Activated CD8-positive, alpha-beta memory T cell treated with anti-CD3 and anti-CD28 coated beads, Interleukin-2, amount 10 ng/mL, durations not matched to agents 7 days and 5 days (primary cell): ENCODE results near the gene OR52E2. TPM values are rescaled to one million over a fixed set of nuclear protein-coding genes. Genes with fewer than 3 reads are reported as not detected.

ENCODE experiments used
- ATAC-seq: fragments of 150-1000 bp; cut with Tn5 transposase; one replicate; pipeline ENCODE4 v1.10.0; 2021; ENCODE audit warnings: moderate library complexity
- CTCF ChIA-PET: fragments of 350-600 bp; sonication (Branson Sonifier 250); formaldehyde crosslinking; loops from one replicate; lab custom pipeline; 2021; ENCODE audit warnings: antibody characterized with exemption; lab: Charles Lee
- DNase-seq: peaks from one replicate; pipeline ENCODE4 v3.0.0-alpha.2; 2020
- H3K27ac Mint-ChIP-seq: one replicate; pipeline ENCODE4 v1.8.0; 2021; ENCODE audit warnings: mild to moderate bottlenecking, mixed read lengths
- H3K27me3 Mint-ChIP-seq: one replicate; pipeline ENCODE4 v1.8.0; 2021; ENCODE audit warnings: mixed read lengths
- H3K36me3 Mint-ChIP-seq: one replicate; pipeline ENCODE4 v1.8.0; 2021; ENCODE audit warnings: mild to moderate bottlenecking, mixed read lengths
- H3K4me1 Mint-ChIP-seq: one replicate; pipeline ENCODE4 v1.8.0; 2021; ENCODE audit warnings: mixed read lengths
- H3K4me3 Mint-ChIP-seq: one replicate; pipeline ENCODE4 v1.8.0; 2021; ENCODE audit warnings: mild to moderate bottlenecking, moderate library complexity, mixed read lengths
- H3K9me3 Mint-ChIP-seq: one replicate; pipeline ENCODE4 v1.8.0; 2022; ENCODE audit warnings: low read depth, mixed read lengths
- total RNA-seq, 2 experiments: library from RNA; stranded (reverse); gene quantifications; one replicate each; pipeline ENCODE4 v1.2.3, GENCODE V29; 2021

Gene OR52E2
- total RNA-seq, 2 experiments from 2014 or later: not detected

GRCh38 chr11:5046754-5047330 is 12.6 kb downstream of the OR52E2 start:
- CTCF ChIA-PET: no interaction called here
- DNase-seq (no peak), ATAC-seq (no peak)
- H3K9me3 Mint-ChIP-seq: no peaks in the 10 kb centered on the region
- no peaks in the 10 kb centered on the region for H3K36me3 Mint-ChIP-seq
- H3K27ac Mint-ChIP-seq: no peak overlapping the region
- no peak overlapping the region for H3K4me3 Mint-ChIP-seq
- no peaks in the 10 kb centered on the region for H3K4me1 Mint-ChIP-seq
- H3K27me3 Mint-ChIP-seq: no peaks in the 10 kb centered on the region

GRCh38 chr11:5046226-5046625 is 13.2 kb downstream of the OR52E2 start, which contains the start of gene OR52J3:
Gene OR52J3 (plus strand): TSS chr11:5046526. CDS start chr11:5046526, 0 bp downstream.
- Mint-ChIP-seq H3K9me3 (no peaks in the 10 kb centered on the region), H3K27ac (no peak within 1 kb of the TSS), H3K36me3 (no peaks in the 10 kb centered on the region), H3K4me1 (no peaks in the 10 kb centered on the region), H3K27me3 (no peaks in the 10 kb centered on the region), H3K4me3 (no peak within 1 kb of the TSS)
- CTCF ChIA-PET: no interaction called here
- ATAC-seq (no peak), DNase-seq (no peak)

GRCh38 chr11:5043380-5043779 is 16.0 kb downstream of the OR52E2 start:
- no peak overlapping the region for H3K4me3 Mint-ChIP-seq
- H3K27me3 Mint-ChIP-seq: no peaks in the 10 kb centered on the region
- no peak for DNase-seq
- no peak overlapping the region for H3K27ac Mint-ChIP-seq
- H3K4me1 Mint-ChIP-seq: no peaks in the 10 kb centered on the region
- CTCF ChIA-PET: no interaction called here
- H3K9me3 Mint-ChIP-seq: no peaks in the 10 kb centered on the region
- no peak for ATAC-seq
- H3K36me3 Mint-ChIP-seq: no peaks in the 10 kb centered on the region

- no peaks in the 10 kb centered on the region for H3K9me3 Mint-ChIP-seq
- no peak overlapping the region for H3K4me3 Mint-ChIP-seq
- H3K36me3 Mint-ChIP-seq: no peaks in the 10 kb centered on the region
- H3K4me1 Mint-ChIP-seq: no peaks in the 10 kb centered on the region
- no peaks in the 10 kb centered on the region for H3K27me3 Mint-ChIP-seq
- DNase-seq: no peak
- no peak overlapping the region for H3K27ac Mint-ChIP-seq
- ATAC-seq: no peak
- CTCF ChIA-PET: no interaction called here
Observed at GRCh38 chr11:5042091-5042490, 17.3 kb downstream of the OR52E2 start.

GRCh38 chr11:5040876-5041275 is 18.6 kb downstream of the OR52E2 start:
- H3K36me3 Mint-ChIP-seq: no peaks in the 10 kb centered on the region
- H3K4me3 Mint-ChIP-seq: no peak overlapping the region
- ATAC-seq (no peak), DNase-seq (no peak)
- H3K9me3 Mint-ChIP-seq: no peaks in the 10 kb centered on the region
- CTCF ChIA-PET: no interaction called here
- no peaks in the 10 kb centered on the region for H3K4me1 Mint-ChIP-seq
- H3K27ac Mint-ChIP-seq: no peak overlapping the region
- H3K27me3 Mint-ChIP-seq: no peaks in the 10 kb centered on the region

GRCh38 chr11:5038341-5038740 is 21.1 kb downstream of the OR52E2 start:
- H3K4me3 Mint-ChIP-seq: no peak overlapping the region

GRCh38 chr11:5037926-5038325 is 21.5 kb downstream of the OR52E2 start:
- CTCF ChIA-PET: no interaction called here

More at GRCh38 chr11:5038341-5038740, 21.1 kb downstream of the OR52E2 start:
- no peaks in the 10 kb centered on the region for H3K4me1 Mint-ChIP-seq
- no peaks in the 10 kb centered on the region for H3K27me3 Mint-ChIP-seq
- DNase-seq (no peak), ATAC-seq (no peak)
- no peaks in the 10 kb centered on the region for H3K9me3 Mint-ChIP-seq
- CTCF ChIA-PET: no interaction called here
- no peaks in the 10 kb centered on the region for H3K36me3 Mint-ChIP-seq
- no peak overlapping the region for H3K27ac Mint-ChIP-seq

GRCh38 chr11:5036669-5037068 is 22.8 kb downstream of the OR52E2 start:
- Mint-ChIP-seq H3K4me1 (no peaks in the 10 kb centered on the region), H3K36me3 (no peaks in the 10 kb centered on the region), H3K9me3 (no peaks in the 10 kb centered on the region), H3K4me3 (no peak overlapping the region), H3K27ac (no peak overlapping the region), H3K27me3 (no peaks in the 10 kb centered on the region)
- ATAC-seq (no peak), DNase-seq (no peak)
- CTCF ChIA-PET: no interaction called here

More at GRCh38 chr11:5037926-5038325, 21.5 kb downstream of the OR52E2 start:
- Mint-ChIP-seq H3K36me3 (no peaks in the 10 kb centered on the region), H3K27ac (no peak overlapping the region), H3K4me1 (no peaks in the 10 kb centered on the region), H3K27me3 (no peaks in the 10 kb centered on the region), H3K4me3 (no peak overlapping the region), H3K9me3 (no peaks in the 10 kb centered on the region)
- DNase-seq: no peak
- ATAC-seq: no peak

GRCh38 chr11:5021996-5022395 is 37.4 kb downstream of the OR52E2 start:
- DNase-seq (no peak), ATAC-seq (no peak)
- Mint-ChIP-seq H3K27ac (no peak overlapping the region), H3K27me3 (no peaks in the 10 kb centered on the region), H3K4me1 (no peaks in the 10 kb centered on the region), H3K4me3 (no peak overlapping the region), H3K36me3 (no peaks in the 10 kb centered on the region), H3K9me3 (peaks cover 3% of the 10 kb centered on the region)
- CTCF ChIA-PET: no interaction called here

- Mint-ChIP-seq H3K4me3 (no peak overlapping the region), H3K9me3 (no peaks in the 10 kb centered on the region), H3K27me3 (no peaks in the 10 kb centered on the region), H3K36me3 (no peaks in the 10 kb centered on the region), H3K27ac (no peak overlapping the region), H3K4me1 (no peaks in the 10 kb centered on the region)
- DNase-seq (no peak), ATAC-seq (no peak)
- CTCF ChIA-PET: no interaction called here
Observed at GRCh38 chr11:5013012-5013411, 46.4 kb downstream of the OR52E2 start.

GRCh38 chr11:5011254-5011653 is 48.2 kb downstream of the OR52E2 start:
- no peaks in the 10 kb centered on the region for H3K4me1 Mint-ChIP-seq
- no peak overlapping the region for H3K27ac Mint-ChIP-seq
- DNase-seq: no peak
- no peaks in the 10 kb centered on the region for H3K9me3 Mint-ChIP-seq
- H3K4me3 Mint-ChIP-seq: no peak overlapping the region
- no peaks in the 10 kb centered on the region for H3K36me3 Mint-ChIP-seq
- no peak for ATAC-seq
- no peaks in the 10 kb centered on the region for H3K27me3 Mint-ChIP-seq
- CTCF ChIA-PET: no interaction called here

Other genes starting within 250 kb of the OR52E2 start
- gene OR51F2, start 238.3 kb downstream of the OR52E2 start, total RNA-seq: not detected
- not detected for gene OR51S1, start 210.4 kb downstream of the OR52E2 start, total RNA-seq
- gene OR51T1, start 177.7 kb downstream of the OR52E2 start, total RNA-seq: not detected
- gene OR51A7, start 155.8 kb downstream of the OR52E2 start, total RNA-seq: not detected
- gene OR51G2, start 140.3 kb downstream of the OR52E2 start, total RNA-seq: not detected
- gene OR51G1, start 135.3 kb downstream of the OR52E2 start, total RNA-seq: not detected
- gene OR51A4, start 112.0 kb downstream of the OR52E2 start, total RNA-seq: not detected
- gene OR51A2, start 103.9 kb downstream of the OR52E2 start, total RNA-seq: not detected
- not detected for gene OR51L1, start 64.8 kb downstream of the OR52E2 start, total RNA-seq
- not detected for gene OR52J3, start 13.1 kb downstream of the OR52E2 start, total RNA-seq
- gene OR52E1, start 9.9 kb upstream of the OR52E2 start, total RNA-seq: not detected
- gene OR52A5, start 78.7 kb upstream of the OR52E2 start, total RNA-seq: not detected
- gene OR52A1, start 95.1 kb upstream of the OR52E2 start, total RNA-seq: not detected
- gene OR51V1, start 141.1 kb upstream of the OR52E2 start, total RNA-seq: not detected
- not detected for gene HBB, start 167.4 kb upstream of the OR52E2 start, total RNA-seq
- not detected for gene HBD, start 174.9 kb upstream of the OR52E2 start, total RNA-seq
- gene HBG1, start 190.2 kb upstream of the OR52E2 start, total RNA-seq: not detected
- not detected for gene HBG2, start 195.2 kb upstream of the OR52E2 start, total RNA-seq
- not detected for gene HBE1, start 210.3 kb upstream of the OR52E2 start, total RNA-seq
- gene OR51B4, start 242.3 kb upstream of the OR52E2 start, total RNA-seq: not detected